PC-9 (cell line): ENCODE results near the gene ASIC4. TPM values are rescaled to one million over a fixed set of nuclear protein-coding genes. Genes with fewer than 3 reads are reported as not detected.
A peak's percentile ranks its signal among the peaks of the same experiment; 100 is the strongest.

Experiments
- BruUV-seq: library from RNA; stranded (reverse); fragments of 400-500 nt; replicated peaks from 2 replicates; lab custom pipeline; 2021; lab: Mats Ljungman, UMichigan
- CTCF ChIA-PET: fragments of 300-600 bp; sonication (Branson Sonifier 250); formaldehyde crosslinking; loops from one replicate; lab custom pipeline; 2022; ENCODE audit warnings: antibody characterized with exemption; lab: Charles Lee
- POLR2A ChIA-PET: fragments of 300-600 bp; sonication (Branson Sonifier 250); formaldehyde crosslinking; loops from one replicate; lab custom pipeline; 2022; ENCODE audit warnings: antibody characterized with exemption; ENCODE audit not compliant: unreplicated experiment; lab: Charles Lee
- DNase-seq, 2 experiments: peaks; one replicate each; pipeline versions ENCODE4 v3.0.0 to v3.0.0-alpha.2; 2015 to 2022; ENCODE audit warnings: mixed read lengths in 1 of 2
- H2AFZ ChIP-seq: fragments of 200-600 bp; sonication (generic); 2 replicates; pipeline ENCODE4 v1.8.1; 2017; ENCODE audit warnings: antibody characterized with exemption
- H3F3A ChIP-seq: fragments of 200-600 bp; sonication (generic); 2 replicates; pipeline ENCODE4 v1.8.1; 2017; ENCODE audit warnings: antibody characterized with exemption, mild to moderate bottlenecking, low read depth; ENCODE audit not compliant: insufficient read depth
- H3K27ac ChIP-seq: fragments of 200-600 bp; sonication (generic); 2 replicates; pipeline ENCODE4 v1.6.1; 2016; ENCODE audit warnings: mixed run types
- H3K27me3 ChIP-seq: fragments of 200-600 bp; sonication (generic); 2 replicates; pipeline ENCODE4 v1.6.1; 2016; ENCODE audit warnings: low read depth, mixed run types; ENCODE audit not compliant: insufficient read depth
- H3K36me3 ChIP-seq: fragments of 200-600 bp; sonication (generic); 2 replicates; pipeline ENCODE4 v1.6.1; 2016; ENCODE audit warnings: low read depth, mixed run types
- H3K4me1 ChIP-seq: fragments of 200-600 bp; sonication (generic); replicated peaks from 2 replicates; pipeline ENCODE4 v1.6.1; 2016; ENCODE audit warnings: mixed run types; ENCODE audit not compliant: insufficient read depth
- H3K4me2 ChIP-seq: fragments of 200-600 bp; sonication (generic); 2 replicates; pipeline ENCODE4 v1.6.1; 2017; ENCODE audit warnings: mixed run types
- H3K4me3 ChIP-seq: fragments of 200-600 bp; sonication (generic); 2 replicates; pipeline ENCODE4 v1.6.1; 2016; ENCODE audit warnings: mixed run types
- H3K79me2 ChIP-seq: fragments of 200-600 bp; sonication (generic); 2 replicates; pipeline ENCODE4 v1.6.1; 2017; ENCODE audit warnings: low read depth, mixed run types
- H3K9me2 ChIP-seq: fragments of 200-600 bp; sonication (generic); 2 replicates; pipeline ENCODE4 v1.8.1; 2017; ENCODE audit warnings: mild to moderate bottlenecking; ENCODE audit not compliant: insufficient read depth
- H3K9me3 ChIP-seq: fragments of 200-600 bp; sonication (generic); 2 replicates; pipeline ENCODE4 v1.8.1; 2016; ENCODE audit warnings: low read depth; ENCODE audit not compliant: insufficient read depth
- H4K20me1 ChIP-seq: fragments of 200-600 bp; sonication (generic); 2 replicates; pipeline ENCODE4 v1.8.1; 2017; ENCODE audit not compliant: insufficient read depth
- CTCF ChIP-seq: fragments of 200-600 bp; sonication (generic); conservative IDR thresholded peaks from 2 replicates; pipeline ENCODE4 v1.6.1; 2017; ENCODE audit warnings: mixed run types, antibody characterized with exemption, mild to moderate bottlenecking, moderate library complexity
- EZH2 ChIP-seq: fragments of 200-600 bp; sonication (generic); IDR thresholded peaks from 2 replicates; pipeline ENCODE4 v1.8.0; 2017; ENCODE audit warnings: antibody characterized with exemption, low read depth
- intact Hi-C: fragments of 100-400 bp; cut with micrococcal nuclease; formaldehyde crosslinking; loops from one replicate; pipeline ENCODE4 v1.10.0; 2022; ENCODE audit not compliant: unreplicated experiment
- total RNA-seq: library from RNA; stranded (reverse); gene quantifications from 2 replicates; pipeline ENCODE4 v1.2.3, GENCODE V29; 2021

ASIC4 gene
- total RNA-seq, 1 experiment from 2014 or later = 0.22 TPM

- intact Hi-C loops = no loop called here
- H3K27ac ChIP-seq = no peak overlapping the region
- CTCF ChIA-PET = no interaction called here
Measured at GRCh38 chr2:219549619-219550018, 35.3 kb downstream of the ASIC4 start.

GRCh38 chr2:219551441-219552381 lies 37.4 kb downstream of the ASIC4 start:
- no peaks in the 10 kb centered on the region for H3K9me3 ChIP-seq
- H3K4me3 ChIP-seq = peak overlapping the region; percentile 57
- TF ChIP-seq EZH2 (no peak), CTCF (no peak)
- no peaks in the 10 kb centered on the region for H3K4me1 ChIP-seq
- DNase-seq = no peak
- intact Hi-C loops = no loop called here
- peak overlapping the region; percentile 79 for H2AFZ ChIP-seq
- ChIA-PET POLR2A (interaction anchor here (0.5 to 0.6 kb wide), 4 partner anchors 19 to 73 kb away, joined by 3 to 6 read pairs (median 3); a partner anchor contains a TSS), CTCF (interaction anchor here (0.6 to 1.3 kb wide), 3 partner anchors 10 to 1208 kb away, joined by 3 to 18 read pairs (median 13); no protein-coding TSS in a partner anchor)
- H3K4me2 ChIP-seq = peak overlapping the region; percentile 88
- H3K9me2 ChIP-seq = no peaks in the 10 kb centered on the region
- no peaks in the 10 kb centered on the region for H3K27me3 ChIP-seq
- H3K27ac ChIP-seq = no peak overlapping the region
- H3K79me2 ChIP-seq = no peaks in the 10 kb centered on the region
- H3F3A ChIP-seq = no peaks in the 10 kb centered on the region
- no TSS peak for BruUV-seq
- no peaks in the 10 kb centered on the region for H4K20me1 ChIP-seq
- H3K36me3 ChIP-seq = no peaks in the 10 kb centered on the region

More at GRCh38 chr2:219549619-219550018, 35.3 kb downstream of the ASIC4 start:
- Histone ChIP-seq H3K4me1 (no peaks in the 10 kb centered on the region), H3K36me3 (no peaks in the 10 kb centered on the region), H3K9me3 (no peaks in the 10 kb centered on the region), H3K27me3 (no peaks in the 10 kb centered on the region), H4K20me1 (no peaks in the 10 kb centered on the region), H2AFZ (no peak overlapping the region), H3K4me2 (no peak overlapping the region), H3K4me3 (no peak overlapping the region), H3K9me2 (no peaks in the 10 kb centered on the region), H3K79me2 (no peaks in the 10 kb centered on the region), H3F3A (no peaks in the 10 kb centered on the region)
- no peak for DNase-seq
- TF ChIP-seq EZH2 (no peak), CTCF (no peak)
- BruUV-seq = no TSS peak
- POLR2A ChIA-PET = no interaction called here

GRCh38 chr2:219552382-219553167 lies 38.3 kb downstream of the ASIC4 start:
- Histone ChIP-seq H3K27ac (no peak overlapping the region), H3K4me1 (no peaks in the 10 kb centered on the region), H3K4me2 (peak overlapping the region; percentile 88), H3K27me3 (no peaks in the 10 kb centered on the region), H3K36me3 (no peaks in the 10 kb centered on the region), H2AFZ (peak overlapping the region; percentile 79), H3K9me3 (no peaks in the 10 kb centered on the region), H3K9me2 (no peaks in the 10 kb centered on the region), H3F3A (no peaks in the 10 kb centered on the region), H3K79me2 (no peaks in the 10 kb centered on the region), H3K4me3 (peak overlapping the region; percentile 57), H4K20me1 (no peaks in the 10 kb centered on the region)
- intact Hi-C loops = no loop called here
- POLR2A ChIA-PET = interaction anchor here (0.5 to 0.6 kb wide), 4 partner anchors 18 to 74 kb away, joined by 3 to 6 read pairs (median 3); a partner anchor contains a TSS
- CTCF ChIA-PET = interaction anchor here (0.6 to 1.3 kb wide), 3 partner anchors 9 to 1209 kb away, joined by 3 to 18 read pairs (median 13); no protein-coding TSS in a partner anchor
- TF ChIP-seq EZH2 = no peak
- no TSS peak for BruUV-seq
- peak; percentile 37 to 90 for DNase-seq
